Effector memory CD4-positive, alpha-beta T cell (primary cell): Measurements from ENCODE around the gene MAST1.

ENCODE experiments used
- DNase-seq, 3 donors: peaks; one replicate each; pipeline ENCODE4 v3.0.0-alpha.2; 2020
- H3K27ac ChIP-seq: 2 replicates; pipeline ENCODE4 v1.7.0; 2013; ENCODE audit warnings: mild to moderate bottlenecking, low read length, moderate library complexity; ENCODE audit not compliant: insufficient read depth, poor library complexity, severe bottlenecking
- H3K27me3 ChIP-seq: replicated peaks from 2 replicates; pipeline ENCODE4 v1.7.0; 2013; ENCODE audit warnings: mild to moderate bottlenecking, low read length; ENCODE audit not compliant: insufficient read depth, control insufficient read depth, poor library complexity, severe bottlenecking
- H3K36me3 ChIP-seq: 2 replicates; pipeline ENCODE4 v1.7.0; 2013; ENCODE audit warnings: mild to moderate bottlenecking, low read length, moderate library complexity; ENCODE audit not compliant: control insufficient read depth, insufficient read depth
- H3K4me1 ChIP-seq: 2 replicates; pipeline ENCODE4 v1.7.0; 2013; ENCODE audit warnings: low read length, mild to moderate bottlenecking; ENCODE audit not compliant: control insufficient read depth, insufficient read depth, poor library complexity, severe bottlenecking
- H3K4me3 ChIP-seq: 2 replicates; pipeline ENCODE4 v1.7.0; 2013; ENCODE audit warnings: low read length, low read depth, mild to moderate bottlenecking; ENCODE audit not compliant: insufficient read depth, poor library complexity, severe bottlenecking
- H3K9me3 ChIP-seq: 2 replicates; pipeline ENCODE4 v1.7.0; 2013; ENCODE audit warnings: mild to moderate bottlenecking, low read length, moderate library complexity; ENCODE audit not compliant: control insufficient read depth

MAST1 gene

DNA sequence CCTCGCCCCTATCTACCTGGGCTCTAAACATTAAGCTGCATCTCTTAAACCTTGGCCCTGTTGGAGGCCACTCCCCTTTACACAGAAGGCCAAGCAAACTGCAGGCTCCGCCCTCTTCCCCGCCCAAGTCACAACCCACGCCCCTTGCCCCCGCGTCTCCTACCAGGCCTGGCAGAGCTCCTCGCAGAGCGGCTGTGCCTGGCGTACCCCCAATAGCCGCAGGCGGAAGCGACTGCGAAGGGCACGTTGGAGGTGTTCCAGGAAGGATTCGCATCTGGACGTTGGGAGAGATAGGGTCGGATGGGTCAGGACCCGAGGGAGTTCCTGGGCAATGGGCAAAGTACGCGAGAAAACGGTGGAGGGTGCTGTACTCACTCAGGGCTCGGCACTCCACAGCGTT, 9.8 kb upstream of the MAST1 start:
- DNase-seq, result no peak
- Histone ChIP-seq H3K9me3 (no peaks in the 10 kb centered on the region), H3K4me1 (peaks cover 12% of the 10 kb centered on the region), H3K4me3 (no peak overlapping the region), H3K27ac (no peak overlapping the region), H3K27me3 (peaks cover 61% of the 10 kb centered on the region), H3K36me3 (no peaks in the 10 kb centered on the region)

GRCh38 chr19:12833418-12833737, 4.9 kb upstream of the MAST1 start:
- Histone ChIP-seq H3K4me3 (no peak overlapping the region), H3K9me3 (no peaks in the 10 kb centered on the region), H3K36me3 (no peaks in the 10 kb centered on the region), H3K27me3 (peaks cover 85% of the 10 kb centered on the region), H3K27ac (no peak overlapping the region), H3K4me1 (peaks cover 22% of the 10 kb centered on the region)
- DNase-seq, result no peak

- peaks cover 28% of the 10 kb centered on the region for H3K4me1 ChIP-seq
- H3K4me3 ChIP-seq, result peak overlapping the region; percentile 12
- peak; percentile 13 to 41 (median 34) for DNase-seq
- H3K9me3 ChIP-seq, result no peaks in the 10 kb centered on the region
- peaks cover 85% of the 10 kb centered on the region for H3K27me3 ChIP-seq
- H3K27ac ChIP-seq, result no peak overlapping the region
- no peaks in the 10 kb centered on the region for H3K36me3 ChIP-seq
Observed at GRCh38 chr19:12833738-12834565, 4.4 kb upstream of the MAST1 start.

DNA sequence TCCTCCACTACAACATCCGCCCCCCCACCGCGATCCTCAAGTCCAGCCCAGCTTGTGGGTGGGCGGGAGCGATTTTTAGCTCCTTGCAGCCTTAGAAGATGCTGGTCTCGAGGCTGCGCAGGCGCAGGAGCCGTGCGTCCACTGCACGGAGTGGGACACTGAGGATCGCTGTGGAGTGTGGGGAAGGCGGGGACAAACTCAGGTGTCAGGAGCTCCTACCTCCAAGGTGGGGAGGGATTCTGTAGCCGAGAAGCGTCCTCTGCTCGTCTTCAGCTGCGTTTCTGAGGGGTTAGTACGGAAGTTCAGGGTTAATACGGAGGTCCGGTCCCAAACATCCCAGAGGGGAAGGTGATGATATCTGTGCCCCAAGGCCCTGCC, 3.8 kb upstream of the MAST1 start, which contains the start of gene RTBDN:
Gene RTBDN (minus strand): TSS at position 14 of the 378 bp plus-strand sequence. CDS start 4,600 bp downstream, outside the sequence.
- H3K4me3 ChIP-seq, result peak within 1 kb of the TSS; percentile 12
- H3K9me3 ChIP-seq, result no peaks in the 10 kb centered on the region
- DNase-seq, result no peak
- H3K4me1 ChIP-seq, result peaks cover 30% of the 10 kb centered on the region
- no peak within 1 kb of the TSS for H3K27ac ChIP-seq
- H3K27me3 ChIP-seq, result peaks cover 84% of the 10 kb centered on the region
- no peaks in the 10 kb centered on the region for H3K36me3 ChIP-seq

- H3K27ac ChIP-seq, result no peak overlapping the region
- no peaks in the 10 kb centered on the region for H3K9me3 ChIP-seq
- H3K4me3 ChIP-seq, result no peak overlapping the region
- DNase-seq, result no peak
- no peaks in the 10 kb centered on the region for H3K36me3 ChIP-seq
- H3K27me3 ChIP-seq, result peaks cover 81% of the 10 kb centered on the region
- peaks cover 30% of the 10 kb centered on the region for H3K4me1 ChIP-seq
Observed at GRCh38 chr19:12834976-12835757, 3.1 kb upstream of the MAST1 start.

DNA sequence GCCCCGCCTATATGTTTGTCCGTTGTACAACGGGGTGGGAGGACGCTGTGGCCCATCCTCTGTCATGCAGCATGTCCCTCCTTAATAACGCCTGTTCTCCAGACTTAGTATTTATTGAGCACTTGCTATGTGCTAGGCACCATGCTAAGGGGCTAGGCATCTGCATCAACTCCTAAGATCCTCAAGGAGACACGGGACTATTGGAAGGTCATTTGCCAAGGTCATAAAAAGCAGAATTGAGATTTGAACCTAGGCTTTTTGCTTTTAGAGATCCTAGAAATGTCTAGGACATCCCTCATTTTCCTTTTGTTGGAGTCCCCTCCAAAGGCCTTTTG, 1.8 kb upstream of the MAST1 start:
- Histone ChIP-seq H3K9me3 (no peaks in the 10 kb centered on the region), H3K27me3 (peaks cover 83% of the 10 kb centered on the region), H3K4me3 (no peak overlapping the region), H3K36me3 (no peaks in the 10 kb centered on the region), H3K4me1 (peaks cover 40% of the 10 kb centered on the region), H3K27ac (no peak overlapping the region)
- DNase-seq, result no peak

GRCh38 chr19:12837225-12837624, 1.1 kb upstream of the MAST1 start:
- Histone ChIP-seq H3K9me3 (no peaks in the 10 kb centered on the region), H3K27me3 (peaks cover 77% of the 10 kb centered on the region), H3K36me3 (no peaks in the 10 kb centered on the region), H3K4me3 (no peak overlapping the region), H3K4me1 (peaks cover 38% of the 10 kb centered on the region), H3K27ac (no peak overlapping the region)
- no peak for DNase-seq

DNA sequence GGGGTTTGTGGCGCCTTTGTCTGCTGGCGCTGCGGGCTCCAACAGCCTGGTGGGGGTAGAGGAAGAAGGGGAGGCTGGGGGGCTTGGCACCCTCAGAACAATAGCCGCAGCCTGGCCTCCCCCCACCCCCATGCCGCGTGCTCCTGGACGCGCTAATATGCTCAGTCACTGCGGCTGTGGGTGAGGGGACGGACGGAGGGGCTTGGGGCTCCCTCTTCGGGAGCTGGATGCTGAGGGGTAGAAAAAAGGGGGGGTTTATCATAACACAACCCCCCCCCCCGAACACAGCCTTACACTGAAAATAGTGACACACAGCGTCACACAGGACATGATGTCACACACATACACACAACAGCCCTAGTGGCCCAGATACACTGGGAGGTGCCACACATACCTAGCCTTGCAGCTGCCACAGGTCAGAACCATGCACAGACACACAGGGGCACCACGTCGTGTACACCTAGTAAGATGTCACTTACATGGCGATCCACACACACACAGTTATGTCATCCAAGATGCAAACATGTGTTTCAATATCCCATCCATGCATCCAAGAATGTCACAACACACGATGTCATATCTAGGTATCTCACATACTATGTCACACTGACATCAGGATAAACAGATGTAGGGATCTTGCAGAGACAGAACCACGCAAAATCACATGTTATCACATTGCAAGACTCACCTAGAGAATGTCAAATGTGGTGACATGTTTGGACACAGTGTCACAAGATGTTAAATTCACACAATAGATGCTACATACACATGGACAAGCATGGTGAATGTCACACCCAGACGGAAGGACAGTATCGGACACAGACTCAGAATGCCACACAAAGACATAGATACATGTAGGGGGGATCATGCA, 806 bp downstream of the MAST1 start:
- Histone ChIP-seq H3K27me3 (peaks cover 63% of the 10 kb centered on the region), H3K4me3 (peak overlapping the region; percentile 32), H3K9me3 (no peaks in the 10 kb centered on the region), H3K27ac (no peak overlapping the region), H3K36me3 (no peaks in the 10 kb centered on the region), H3K4me1 (peaks cover 24% of the 10 kb centered on the region)
- DNase-seq, result no peak

DNA sequence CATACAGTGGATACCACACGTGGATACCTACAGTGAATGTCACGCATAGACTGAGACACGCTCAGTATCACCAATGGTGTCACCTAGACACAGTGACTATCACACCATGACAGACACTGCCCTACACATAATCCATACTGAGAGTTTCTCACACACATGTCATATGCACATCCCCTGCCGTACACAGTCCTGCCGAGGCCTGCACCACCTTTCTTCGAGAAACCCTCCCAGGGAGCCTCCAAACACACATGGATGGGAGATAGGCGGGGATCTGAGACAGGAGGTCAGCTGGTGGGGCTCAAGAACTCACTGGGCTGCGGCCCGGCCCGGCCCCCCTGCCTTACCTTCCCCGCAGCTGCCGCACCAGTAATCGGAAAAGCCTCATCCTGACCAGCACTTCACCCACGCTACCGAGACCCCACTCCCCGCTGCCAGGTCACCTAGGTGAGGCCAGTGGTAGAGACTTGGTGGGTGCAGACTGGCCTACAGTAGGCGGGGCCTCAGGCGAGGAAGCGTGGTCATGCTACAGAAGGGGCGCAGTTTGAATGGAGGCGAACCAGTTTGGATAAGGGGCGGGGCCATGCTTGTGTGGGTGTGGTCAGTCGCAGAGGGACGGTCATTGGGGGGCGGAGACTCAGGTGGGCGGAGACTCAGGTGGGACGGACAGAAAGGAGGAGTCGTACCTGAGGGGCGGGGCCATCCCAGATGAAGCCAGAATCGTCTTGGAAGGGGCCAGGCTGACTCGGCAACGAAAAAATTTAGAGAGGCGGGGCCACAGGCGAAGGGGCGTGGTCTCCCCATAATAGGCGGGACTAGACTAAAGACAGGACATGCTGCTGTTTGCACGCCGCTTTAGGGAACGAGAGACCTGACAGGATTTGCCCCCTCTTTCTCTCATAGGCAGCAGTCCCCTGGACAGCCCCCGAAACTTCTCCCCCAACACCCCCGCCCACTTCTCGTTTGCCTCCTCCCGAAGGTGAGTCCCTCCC, 2.1 kb downstream of the MAST1 start:
- H3K4me1 ChIP-seq, result peaks cover 18% of the 10 kb centered on the region
- H3K4me3 ChIP-seq, result no peak overlapping the region
- H3K27me3 ChIP-seq, result peaks cover 50% of the 10 kb centered on the region
- no peak overlapping the region for H3K27ac ChIP-seq
- peak in 2 of 3 donors; percentile 28 to 29 for DNase-seq
- no peaks in the 10 kb centered on the region for H3K9me3 ChIP-seq
- H3K36me3 ChIP-seq, result no peaks in the 10 kb centered on the region
